SK-N-SH treated with all-trans-retinoic acid at 6 μM for 48 hours (cell line): ENCODE measurements around the gene HP1BP3.

Experiments used
- ARNTL ChIP-seq: fragments of 450-650 bp; formaldehyde crosslinking; IDR thresholded peaks from 2 replicates; pipeline ENCODE4 v1.5.0; 2020; ENCODE audit warnings: low read depth, mild to moderate bottlenecking, moderate library complexity, borderline replicate concordance
- BACH2 ChIP-seq: fragments of 250-450 bp; sonication (Bioruptor Pico); IDR thresholded peaks from 2 replicates; pipeline ENCODE4 v1.9.0; 2021; ENCODE audit warnings: mild to moderate bottlenecking, borderline replicate concordance
- CSDC2 ChIP-seq: fragments of 250-450 bp; sonication (Bioruptor Pico); IDR thresholded peaks from 2 replicates; pipeline ENCODE4 v1.5.0; 2020; ENCODE audit warnings: mild to moderate bottlenecking, moderate library complexity
- ESRRG ChIP-seq: fragments of 250-450 bp; sonication (Bioruptor Pico); IDR thresholded peaks from 2 replicates; pipeline ENCODE4 v1.6.1; 2021; ENCODE audit warnings: mild to moderate bottlenecking
- OSR1 ChIP-seq: fragments of 250-450 bp; sonication (Bioruptor Pico); IDR thresholded peaks from 2 replicates; pipeline ENCODE4 v1.8.0; 2022; ENCODE audit warnings: moderate library complexity, mild to moderate bottlenecking, inconsistent platforms
- TCF4 ChIP-seq: fragments of 250-450 bp; sonication (Bioruptor Pico); IDR thresholded peaks from 2 replicates; pipeline ENCODE4 v1.8.0; 2021; ENCODE audit warnings: mild to moderate bottlenecking, moderate library complexity, borderline replicate concordance
- TOX ChIP-seq: fragments of 250-450 bp; sonication (Bioruptor Pico); IDR thresholded peaks from 2 replicates; pipeline ENCODE4 v1.8.0; 2021; ENCODE audit warnings: mild to moderate bottlenecking, moderate library complexity, borderline replicate concordance
- ZFP30 ChIP-seq: fragments of 450-650 bp; formaldehyde crosslinking; IDR thresholded peaks from 2 replicates; pipeline ENCODE4 v1.5.0; 2022; ENCODE audit warnings: mild to moderate bottlenecking, moderate library complexity
- ZNF565 ChIP-seq: fragments of 450-650 bp; formaldehyde crosslinking; conservative IDR thresholded peaks from 2 replicates; pipeline ENCODE4 v1.5.0; 2020; ENCODE audit warnings: low read depth, mild to moderate bottlenecking, moderate library complexity
- ZNF8 ChIP-seq: fragments of 450-650 bp; formaldehyde crosslinking; IDR thresholded peaks from 2 replicates; pipeline ENCODE4 v1.5.0; 2020; ENCODE audit warnings: mild to moderate bottlenecking, moderate library complexity
- TF ChIP-seq, protein P1 (sequence below): fragments of 250-450 bp; sonication (Bioruptor Pico); IDR thresholded peaks from 2 replicates; pipeline ENCODE4 v1.8.0; 2020; ENCODE audit warnings: mild to moderate bottlenecking, moderate library complexity, borderline replicate concordance
- TF ChIP-seq, protein P2 (sequence below): fragments of 250-450 bp; sonication (Bioruptor Pico); IDR thresholded peaks from 2 replicates; pipeline ENCODE4 v1.5.0; 2020; ENCODE audit warnings: mild to moderate bottlenecking, moderate library complexity

DNA sequence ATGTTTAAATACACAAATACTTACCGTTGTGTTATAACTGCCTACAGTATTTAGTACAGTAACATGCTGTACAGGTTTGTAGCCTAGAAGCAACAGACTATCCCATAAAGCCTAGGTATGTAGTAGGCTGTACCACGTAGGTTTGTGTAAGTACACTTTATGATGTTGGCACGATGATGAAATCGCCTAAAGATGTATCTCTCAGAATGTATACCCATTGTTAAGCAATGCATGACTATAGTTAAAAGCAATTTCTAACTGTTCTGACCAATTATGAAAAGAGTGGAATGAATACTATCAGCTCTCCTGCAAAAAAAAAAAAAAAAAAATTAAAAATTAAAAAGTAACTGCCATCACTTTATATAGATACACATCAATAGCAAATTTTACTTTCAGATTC is 11.4 kb downstream of the HP1BP3 start:
- TF ChIP-seq TCF4 (CRISPR knock-in tag), result no peak
- TF ChIP-seq, protein P1, sequence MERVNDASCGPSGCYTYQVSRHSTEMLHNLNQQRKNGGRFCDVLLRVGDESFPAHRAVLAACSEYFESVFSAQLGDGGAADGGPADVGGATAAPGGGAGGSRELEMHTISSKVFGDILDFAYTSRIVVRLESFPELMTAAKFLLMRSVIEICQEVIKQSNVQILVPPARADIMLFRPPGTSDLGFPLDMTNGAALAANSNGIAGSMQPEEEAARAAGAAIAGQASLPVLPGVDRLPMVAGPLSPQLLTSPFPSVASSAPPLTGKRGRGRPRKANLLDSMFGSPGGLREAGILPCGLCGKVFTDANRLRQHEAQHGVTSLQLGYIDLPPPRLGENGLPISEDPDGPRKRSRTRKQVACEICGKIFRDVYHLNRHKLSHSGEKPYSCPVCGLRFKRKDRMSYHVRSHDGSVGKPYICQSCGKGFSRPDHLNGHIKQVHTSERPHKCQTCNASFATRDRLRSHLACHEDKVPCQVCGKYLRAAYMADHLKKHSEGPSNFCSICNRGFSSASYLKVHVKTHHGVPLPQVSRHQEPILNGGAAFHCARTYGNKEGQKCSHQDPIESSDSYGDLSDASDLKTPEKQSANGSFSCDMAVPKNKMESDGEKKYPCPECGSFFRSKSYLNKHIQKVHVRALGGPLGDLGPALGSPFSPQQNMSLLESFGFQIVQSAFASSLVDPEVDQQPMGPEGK, result no peak
- TF ChIP-seq, protein P2, sequence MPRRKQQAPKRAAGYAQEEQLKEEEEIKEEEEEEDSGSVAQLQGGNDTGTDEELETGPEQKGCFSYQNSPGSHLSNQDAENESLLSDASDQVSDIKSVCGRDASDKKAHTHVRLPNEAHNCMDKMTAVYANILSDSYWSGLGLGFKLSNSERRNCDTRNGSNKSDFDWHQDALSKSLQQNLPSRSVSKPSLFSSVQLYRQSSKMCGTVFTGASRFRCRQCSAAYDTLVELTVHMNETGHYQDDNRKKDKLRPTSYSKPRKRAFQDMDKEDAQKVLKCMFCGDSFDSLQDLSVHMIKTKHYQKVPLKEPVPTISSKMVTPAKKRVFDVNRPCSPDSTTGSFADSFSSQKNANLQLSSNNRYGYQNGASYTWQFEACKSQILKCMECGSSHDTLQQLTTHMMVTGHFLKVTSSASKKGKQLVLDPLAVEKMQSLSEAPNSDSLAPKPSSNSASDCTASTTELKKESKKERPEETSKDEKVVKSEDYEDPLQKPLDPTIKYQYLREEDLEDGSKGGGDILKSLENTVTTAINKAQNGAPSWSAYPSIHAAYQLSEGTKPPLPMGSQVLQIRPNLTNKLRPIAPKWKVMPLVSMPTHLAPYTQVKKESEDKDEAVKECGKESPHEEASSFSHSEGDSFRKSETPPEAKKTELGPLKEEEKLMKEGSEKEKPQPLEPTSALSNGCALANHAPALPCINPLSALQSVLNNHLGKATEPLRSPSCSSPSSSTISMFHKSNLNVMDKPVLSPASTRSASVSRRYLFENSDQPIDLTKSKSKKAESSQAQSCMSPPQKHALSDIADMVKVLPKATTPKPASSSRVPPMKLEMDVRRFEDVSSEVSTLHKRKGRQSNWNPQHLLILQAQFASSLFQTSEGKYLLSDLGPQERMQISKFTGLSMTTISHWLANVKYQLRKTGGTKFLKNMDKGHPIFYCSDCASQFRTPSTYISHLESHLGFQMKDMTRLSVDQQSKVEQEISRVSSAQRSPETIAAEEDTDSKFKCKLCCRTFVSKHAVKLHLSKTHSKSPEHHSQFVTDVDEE (CRISPR knock-in tag), result no peak
- no peak for TF ChIP-seq OSR1
- TF ChIP-seq ZNF8 (CRISPR knock-in tag), result no peak
- TF ChIP-seq CSDC2 (CRISPR knock-in tag), result no peak
- TF ChIP-seq ZNF565 (CRISPR knock-in tag), result no peak
- no peak for TF ChIP-seq BACH2
- no peak for TF ChIP-seq ARNTL (CRISPR knock-in tag)
- TF ChIP-seq ZFP30 (CRISPR knock-in tag), result no peak
- no peak for TF ChIP-seq ESRRG (CRISPR knock-in tag)
- TF ChIP-seq TOX (CRISPR knock-in tag), result no peak
